GM12878 (cell line): ENCODE data around the gene TTLL10. TPM values are rescaled to one million over a fixed set of nuclear protein-coding genes. Genes with fewer than 3 reads are reported as not detected.

Source experiments
- ATAC-seq: fragments of 200-7000 bp; cut with Tn5 transposase; 3 replicates; pipeline ENCODE4 v1.9.1; 2020; ENCODE audit warnings: mild to moderate bottlenecking, moderate library complexity
- BruUV-seq: library from RNA; stranded (reverse); fragments of 400-500 nt; replicated peaks from 2 replicates; lab custom pipeline; 2021; lab: Mats Ljungman, UMichigan
- CTCF ChIA-PET: fragments of 300-600 bp; sonication (Branson Sonifier 250); formaldehyde crosslinking; extraction: SDS; loops from one replicate; lab custom pipeline; 2021; ENCODE audit warnings: inconsistent platforms; lab: Yijun Ruan, JAX
- POLR2A ChIA-PET: fragments of 350-600 bp; formaldehyde crosslinking; extraction: SDS; loops from one replicate; lab custom pipeline; 2021; ENCODE audit warnings: inconsistent platforms; lab: Charles Lee
- RAD21 ChIA-PET: fragments of 300-600 bp; sonication (Branson Sonifier 250); formaldehyde crosslinking; loops from one replicate; lab custom pipeline; 2023; ENCODE audit warnings: antibody characterized with exemption; ENCODE audit not compliant: unreplicated experiment; lab: Charles Lee
- SMC1A ChIA-PET: fragments of 300-600 bp; sonication (Branson Sonifier 250); formaldehyde crosslinking; loops from one replicate; lab custom pipeline; 2023; ENCODE audit not compliant: unreplicated experiment, uncharacterized antibody; lab: Charles Lee
- DNase-seq: peaks from one replicate; pipeline ENCODE4 v3.0.0-alpha.2; 2011; ENCODE audit warnings: low read depth, low spot score
- FAIRE-seq: peaks from 3 replicates; lab custom pipeline; 2011; peaks lifted over from hg19 to GRCh38; lab: Jason Lieb, UNC
- H2AFZ ChIP-seq: 2 replicates; pipeline ENCODE4 v1.6.0; 2011; ENCODE audit warnings: low read depth, low read length, control low read depth; ENCODE audit not compliant: control insufficient read depth
- H3K27ac ChIP-seq: 2 replicates; pipeline ENCODE4 v1.5.1; 2011; ENCODE audit warnings: control low read depth; ENCODE audit not compliant: control insufficient read depth, insufficient read depth
- H3K27me3 ChIP-seq, 2 experiments: replicated peaks in 1 of 2; 2 replicates each; pipeline versions ENCODE4 v1.6.0 to v1.6.1; 2011; ENCODE audit warnings: low read length in 1 of 2; ENCODE audit not compliant: control insufficient read depth in 2 of 2, insufficient read depth in 2 of 2
- H3K36me3 ChIP-seq, 2 experiments: 2 replicates each; pipeline ENCODE4 v1.5.1; 2011; ENCODE audit warnings: low read length in 1 of 2; ENCODE audit not compliant: control insufficient read depth in 2 of 2, insufficient read depth in 2 of 2
- H3K4me1 ChIP-seq: 2 replicates; pipeline ENCODE4 v1.6.1; 2011; ENCODE audit warnings: mild to moderate bottlenecking, low read length, moderate library complexity, mixed read lengths; ENCODE audit not compliant: control insufficient read depth, insufficient read depth
- H3K4me2 ChIP-seq: 2 replicates; pipeline ENCODE4 v1.6.0; 2011; ENCODE audit warnings: control low read depth; ENCODE audit not compliant: control insufficient read depth, insufficient read depth
- H3K4me3 ChIP-seq: fragments of 200-600 bp; sonication (generic); 2 replicates; pipeline ENCODE4 v1.5.1; 2016
- H3K79me2 ChIP-seq: 2 replicates; pipeline ENCODE4 v1.6.0; 2011; ENCODE audit warnings: low read length; ENCODE audit not compliant: control insufficient read depth, insufficient read depth
- H3K9ac ChIP-seq: 2 replicates; pipeline ENCODE4 v1.8.0; 2011; ENCODE audit warnings: low read length, control low read depth, mixed read lengths; ENCODE audit not compliant: control insufficient read depth, insufficient read depth
- H3K9me3 ChIP-seq: replicated peaks from 3 replicates; pipeline ENCODE4 v1.5.1; 2011; ENCODE audit warnings: mild to moderate bottlenecking, low read length; ENCODE audit not compliant: control insufficient read depth, insufficient read depth
- H4K20me1 ChIP-seq: 2 replicates; pipeline ENCODE4 v1.6.0; 2011; ENCODE audit not compliant: control insufficient read depth, insufficient read depth
- ATF2 ChIP-seq: IDR thresholded peaks from 2 replicates; pipeline ENCODE4 v1.6.1; 2012; ENCODE audit warnings: low read length, inconsistent platforms
- BACH1 ChIP-seq: fragments of 450-650 bp; IDR thresholded peaks from 2 replicates; pipeline ENCODE4 v1.6.1; 2017; ENCODE audit warnings: mild to moderate bottlenecking, borderline replicate concordance
- BCL3 ChIP-seq: IDR thresholded peaks from 2 replicates; pipeline ENCODE4 v1.6.1; 2011; ENCODE audit warnings: borderline replicate concordance, low read depth, mild to moderate bottlenecking, moderate library complexity, low read length; ENCODE audit not compliant: insufficient read depth, poor library complexity, severe bottlenecking
- BMI1 ChIP-seq: fragments of 450-650 bp; IDR thresholded peaks from 2 replicates; pipeline ENCODE4 v1.6.1; 2016; ENCODE audit warnings: mild to moderate bottlenecking, moderate library complexity, borderline replicate concordance
- CREB1 ChIP-seq: IDR thresholded peaks from 2 replicates; pipeline ENCODE4 v1.6.1; 2012; ENCODE audit warnings: low read depth, mild to moderate bottlenecking, inconsistent platforms
- EED ChIP-seq: sonication (generic); IDR thresholded peaks from 2 replicates; pipeline ENCODE4 v1.6.1; 2016; ENCODE audit warnings: antibody characterized with exemption, low read depth
- ETV6 ChIP-seq, 2 experiments: fragments of 450-650 bp in 1 of 2; IDR thresholded peaks in 1 of 2; conservative IDR thresholded peaks in 1 of 2; 2 replicates each; pipeline ENCODE4 v1.6.1; 2014; ENCODE audit warnings: antibody characterized with exemption in 1 of 2, borderline replicate concordance in 1 of 2, low read depth in 1 of 2, mild to moderate bottlenecking in 1 of 2, moderate library complexity in 1 of 2
- MTA3 ChIP-seq: IDR thresholded peaks from 2 replicates; pipeline ENCODE4 v1.6.1; 2012; ENCODE audit warnings: low read length, inconsistent platforms, borderline replicate concordance
- NFYB ChIP-seq: IDR thresholded peaks from 2 replicates; pipeline ENCODE4 v1.6.1; 2011; ENCODE audit warnings: low read depth, mild to moderate bottlenecking, low read length, improper control_type of control experiment, moderate library complexity; ENCODE audit not compliant: insufficient read depth
- SMC3 ChIP-seq: IDR thresholded peaks from 2 replicates; pipeline ENCODE4 v1.6.1; 2011; ENCODE audit warnings: low read length, improper control_type of control experiment, borderline replicate concordance
- TARDBP ChIP-seq: IDR thresholded peaks from 2 replicates; pipeline ENCODE4 v1.6.1; 2016; ENCODE audit warnings: borderline replicate concordance
- TBL1XR1 ChIP-seq: IDR thresholded peaks from 2 replicates; pipeline ENCODE4 v1.6.1; 2012; ENCODE audit warnings: low read depth, low read length, improper control_type of control experiment
- YBX1 ChIP-seq: fragments of 450-650 bp; IDR thresholded peaks from 2 replicates; pipeline ENCODE4 v1.6.1; 2016; ENCODE audit warnings: antibody characterized with exemption
- ZBTB4 ChIP-seq: fragments of 450-650 bp; formaldehyde crosslinking; IDR thresholded peaks from 2 replicates; pipeline ENCODE4 v1.4.0; 2022; ENCODE audit warnings: mild to moderate bottlenecking, moderate library complexity
- ZNF217 ChIP-seq: fragments of 450-650 bp; IDR thresholded peaks from 2 replicates; pipeline ENCODE4 v1.6.1; 2017; ENCODE audit warnings: antibody characterized with exemption, mild to moderate bottlenecking
- WGBS: methylation state at CpG from one replicate; pipeline ENCODE4 v1.1.6; 2016; ENCODE audit warnings: low lambda C conversion rate; ENCODE audit not compliant: insufficient replicate concordance, insufficient coverage; ENCODE audit errors: missing lambda C conversion rate; 5-methylcytosine and 5-hydroxymethylcytosine counted together
- in situ Hi-C: fragments of 300-500 bp; cut with MboI; formaldehyde crosslinking; loops from 9 replicates; pipeline ENCODE4 v1.14.3; 2018; ENCODE audit warnings: mixed read lengths
- intact Hi-C: fragments of 100-400 bp; cut with micrococcal nuclease; formaldehyde crosslinking; loops from one replicate; pipeline ENCODE4 v1.14.2; 2022; ENCODE audit not compliant: unreplicated experiment
- polyA plus RNA-seq, 11 experiments: library from polyadenylated mRNA; depleted of rRNA in 4 of 11; unstranded in 6 of 11; stranded (reverse) in 5 of 11; fragments of >200 nt; fragmentation: Nextera tagmentation in 4 of 11; fragmentation: Illumina TruSeq in 1 of 11; extraction: Ambion mirVana in 4 of 11; extraction: Trizol in 1 of 11; gene quantifications; 1 replicate in 1 of 11; 2 replicates in 10 of 11; pipeline versions ENCODE4 v1.2.1 to v1.2.3, GENCODE V29; 2011 to 2016; ENCODE audit warnings: inconsistent platforms in 2 of 11, missing spikeins in 2 of 11, low read depth in 1 of 11
- total RNA-seq, 4 experiments: library from RNA; depleted of rRNA in 3 of 4; stranded (reverse); fragments of >200 nt in 3 of 4; fragmentation: Illumina TruSeq in 1 of 4; extraction: Trizol in 1 of 4; gene quantifications; 2 replicates each; pipeline versions ENCODE4 v1.2.1 to v1.2.3, GENCODE V29; 2013 to 2021

TTLL10 gene
- total and polyA plus RNA-seq, 10 of the 15 experiments (the other 5 are each of a cell fraction or from before 2014, with no cell fraction given), result not detected

GRCh38 chr1:1128454-1129139, 45.1 kb upstream of the TTLL10 start:
- SMC1A ChIA-PET, result interaction anchor here (2.2 kb wide), 1 partner anchor 122 kb away, joined by 8 read pairs; no protein-coding TSS in a partner anchor
- no peak for TF ChIP-seq SMC3
- no peak for TF ChIP-seq CREB1
- TF ChIP-seq ZNF217, result no peak
- no peak for TF ChIP-seq BACH1
- TF ChIP-seq BCL3, result no peak
- TF ChIP-seq EED, result no peak
- no peak for TF ChIP-seq ATF2
- TF ChIP-seq TBL1XR1, result no peak
- TF ChIP-seq TARDBP, result no peak
- no peak for TF ChIP-seq MTA3
- TF ChIP-seq NFYB, result no peak
- TF ChIP-seq ZBTB4, result no peak
- TF ChIP-seq BMI1, result no peak
- no peak for TF ChIP-seq YBX1
- TF ChIP-seq ETV6 (conservative IDR thresholded peaks at IDR 0.05 in 1 of 2, IDR thresholded peaks at IDR 0.05 in 1 of 2; ENCODE audit: borderline replicate concordance in 1 of 2, low read depth in 1 of 2), result no peak

More at GRCh38 chr1:1128454-1129139, 45.1 kb upstream of the TTLL10 start:
- Histone ChIP-seq H3K27me3 (no peaks in the 10 kb centered on the region; a peak in 1 of 4 replicates), H2AFZ (no peak overlapping the region), H3K36me3 (no peaks in the 10 kb centered on the region), H3K9ac (no peak overlapping the region), H3K4me2 (no peak overlapping the region), H3K79me2 (no peaks in the 10 kb centered on the region), H3K27ac (no peak overlapping the region), H3K4me3 (no peak overlapping the region), H4K20me1 (no peaks in the 10 kb centered on the region), H3K9me3 (no peaks in the 10 kb centered on the region; the same call in 2 of the 3 replicates), H3K4me1 (no peaks in the 10 kb centered on the region)
- intact Hi-C loops (no loop called here), in situ Hi-C loops (no loop called here)
- no TSS peak for BruUV-seq
- POLR2A ChIA-PET, result no interaction called here
- no peak for FAIRE-seq
- no peak for ATAC-seq
- DNase-seq, result no peak
- CTCF ChIA-PET, result no interaction called here
- WGBS, result 66% methylated on average over 25 of the region's 32 CpGs
- RAD21 ChIA-PET, result no interaction called here
